Pancreas (tissue), 10 donors: Measurements from ENCODE around the gene TMCC1. TPM values are rescaled to one million over a fixed set of nuclear protein-coding genes. Genes with fewer than 3 reads are reported as not detected.

Experiments used
- ATAC-seq, 4 donors: fragments of 200-7000 bp; cut with Tn5 transposase; one replicate each; pipeline versions ENCODE4 v1.8.0 to v1.9.1; 2020; ENCODE audit warnings: mild to moderate bottlenecking in 4 of 4, moderate library complexity in 4 of 4
- DNase-seq, 6 donors: peaks; one replicate each; pipeline ENCODE4 v3.0.0-alpha.2; 2020
- FAIRE-seq: peaks from 2 replicates; lab custom pipeline; 2012; peaks lifted over from hg19 to GRCh38; lab: Jason Lieb, UNC
- H3K27ac ChIP-seq, 4 donors: fragments of 200-600 bp; sonication (generic); 1 replicate in 3 of 4; 2 replicates in 1 of 4; pipeline versions ENCODE4 v1.5.0 to v1.8.0; 2020
- H3K27me3 ChIP-seq, 4 donors: fragments of 200-600 bp; one replicate each; pipeline ENCODE4 v1.8.0; 2021
- H3K36me3 ChIP-seq, 3 donors: fragments of 200-600 bp; sonication (generic) in 1 of 3; one replicate each; pipeline versions ENCODE4 v1.5.0 to v1.8.0; 2020 to 2021
- H3K4me1 ChIP-seq, 3 donors: fragments of 200-600 bp; one replicate each; pipeline ENCODE4 v1.8.0; 2021
- H3K4me3 ChIP-seq, 4 donors: fragments of 200-600 bp; sonication (generic) in 2 of 4; one replicate each; pipeline versions ENCODE4 v1.5.0 to v1.8.0; 2020 to 2021
- H3K9me3 ChIP-seq, 4 donors: fragments of 200-600 bp; one replicate each; pipeline ENCODE4 v1.8.0; 2021
- WGBS, 2 donors: extraction: QIAGEN DNeasy Blood & Tissue Kit; methylation state at CpG; one replicate each; pipeline ENCODE4 v1.1.7; 2013; 5-methylcytosine and 5-hydroxymethylcytosine counted together
- intact Hi-C, 3 donors: fragments of 100-400 bp; cut with DNase I; formaldehyde crosslinking; loops; one replicate each; pipeline versions ENCODE4 v1.11.1 to v1.14.2; 2022
- polyA plus RNA-seq, 2 donors: library from polyadenylated mRNA; stranded (reverse); fragments of 200-250 nt; gene quantifications; one replicate each; pipeline ENCODE4 v1.2.3, GENCODE V29; 2013
- total RNA-seq, 6 donors: library from RNA; stranded (reverse); fragmentation: NEBNext Ultra II Directional in 4 of 6; extraction: Animal tissue kit (Norgen Biotek cat#: 25700) in 4 of 6; gene quantifications; one replicate each; pipeline versions ENCODE4 v1.2.1 to v1.2.4, GENCODE V29; 2021 to 2023
- TF ChIP-seq, protein P1 (sequence below), 4 donors: fragments of 200-600 bp; sonication (generic) in 3 of 4; IDR thresholded peaks; one replicate each; pipeline versions ENCODE4 v1.5.0 to v1.8.0; 2021; ENCODE audit warnings: antibody characterized with exemption in 4 of 4
- donor health status: healthy with polysubstance abuse.
- donor health status: DM: no; HTN: no; CAD: no; lungs with moderate emphysema.
- donor health status: DM: no; HTN: no; CAD: no.
- donor health status: control.
- donor health status: control.
- donor health status: Bipolar disorder and iron deficiency.
- donor health status: DM: yes; HTN: yes; CAD: no.
- donor health status: DM: no; HTN: no; CAD: no.
- donor health status: DM: no; HTN: no; CAD: no.
- donor health status: DM: yes; HTN: yes; CAD: no.

The TMCC1 gene
- total and polyA plus RNA-seq, 8 donors, result 5.6 to 27.5 (median 16.9) TPM

DNA sequence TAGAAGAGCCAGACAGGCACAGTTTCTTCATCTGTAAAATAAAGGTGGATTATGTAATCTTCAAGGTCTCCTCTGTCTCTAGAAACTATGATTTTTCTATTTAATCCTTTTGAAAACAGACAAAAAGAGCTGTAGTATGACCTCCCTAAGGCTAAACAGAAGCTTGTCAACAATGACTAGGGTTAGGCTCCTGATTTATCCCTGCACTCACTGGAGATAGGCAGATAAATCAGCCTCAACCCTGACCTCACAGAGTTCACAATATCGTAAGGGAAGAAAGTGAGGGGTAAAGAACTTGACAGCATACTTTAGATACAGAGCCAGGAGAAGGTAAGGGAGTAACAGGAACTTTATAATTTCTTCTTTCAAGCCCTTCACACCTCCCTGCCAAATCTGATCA is 124.8 kb downstream of the TMCC1 start:
- FAIRE-seq, result no peak
- ATAC-seq, result no peak
- TF ChIP-seq, protein P1, sequence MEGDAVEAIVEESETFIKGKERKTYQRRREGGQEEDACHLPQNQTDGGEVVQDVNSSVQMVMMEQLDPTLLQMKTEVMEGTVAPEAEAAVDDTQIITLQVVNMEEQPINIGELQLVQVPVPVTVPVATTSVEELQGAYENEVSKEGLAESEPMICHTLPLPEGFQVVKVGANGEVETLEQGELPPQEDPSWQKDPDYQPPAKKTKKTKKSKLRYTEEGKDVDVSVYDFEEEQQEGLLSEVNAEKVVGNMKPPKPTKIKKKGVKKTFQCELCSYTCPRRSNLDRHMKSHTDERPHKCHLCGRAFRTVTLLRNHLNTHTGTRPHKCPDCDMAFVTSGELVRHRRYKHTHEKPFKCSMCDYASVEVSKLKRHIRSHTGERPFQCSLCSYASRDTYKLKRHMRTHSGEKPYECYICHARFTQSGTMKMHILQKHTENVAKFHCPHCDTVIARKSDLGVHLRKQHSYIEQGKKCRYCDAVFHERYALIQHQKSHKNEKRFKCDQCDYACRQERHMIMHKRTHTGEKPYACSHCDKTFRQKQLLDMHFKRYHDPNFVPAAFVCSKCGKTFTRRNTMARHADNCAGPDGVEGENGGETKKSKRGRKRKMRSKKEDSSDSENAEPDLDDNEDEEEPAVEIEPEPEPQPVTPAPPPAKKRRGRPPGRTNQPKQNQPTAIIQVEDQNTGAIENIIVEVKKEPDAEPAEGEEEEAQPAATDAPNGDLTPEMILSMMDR (IDR thresholded peaks at IDR 0.05), result no peak

DNA sequence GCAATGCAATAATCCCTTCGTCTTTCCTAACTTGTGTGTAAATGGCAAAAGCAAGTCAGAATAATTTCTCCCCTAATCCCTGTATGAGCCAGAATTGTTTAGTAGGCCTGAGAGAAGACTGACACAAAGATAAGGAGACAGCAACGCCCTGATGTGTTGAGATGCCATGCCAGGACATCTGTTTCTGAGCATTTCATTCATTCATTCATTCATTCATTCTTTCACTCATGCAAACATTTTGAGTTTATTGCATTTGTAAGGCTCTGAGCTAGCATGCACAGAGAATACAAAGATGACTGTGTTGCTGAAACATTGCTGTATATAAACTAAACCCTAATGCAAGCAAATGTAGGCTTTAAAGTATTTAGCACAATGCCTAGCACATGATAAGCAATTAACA is 127.4 kb downstream of the TMCC1 start:
- no peak for FAIRE-seq
- intact Hi-C loops, result no loop called here
- H3K27me3 ChIP-seq, result no peaks in the 10 kb centered on the region
- no peak for ATAC-seq
- 70 to 85% methylated on average over 2 of the region's 2 CpGs for WGBS, 2 donors
- H3K27ac ChIP-seq, result no peak overlapping the region
- no peak for DNase-seq
- no peak overlapping the region for H3K4me3 ChIP-seq
- H3K36me3 ChIP-seq, result no peaks in the 10 kb centered on the region
- H3K9me3 ChIP-seq, result no peaks in the 10 kb centered on the region
- TF ChIP-seq, protein P1 (IDR thresholded peaks at IDR 0.05), result no peak
- peaks cover 0 to 6% (median 6%) of the 10 kb centered on the region in 3 donors for H3K4me1 ChIP-seq

More for the DNA sequence above, 124.8 kb downstream of the TMCC1 start:
- no peak overlapping the region for H3K4me3 ChIP-seq
- H3K9me3 ChIP-seq, result no peaks in the 10 kb centered on the region
- H3K36me3 ChIP-seq, result no peaks in the 10 kb centered on the region
- 61 to 65% methylated on average over 1 of the region's 1 CpG for WGBS, 2 donors
- H3K27ac ChIP-seq, result no peak overlapping the region
- peaks cover 0 to 6% (median 4%) of the 10 kb centered on the region in 3 donors for H3K4me1 ChIP-seq
- DNase-seq, result no peak
- intact Hi-C loops, result no loop called here
- H3K27me3 ChIP-seq, result no peaks in the 10 kb centered on the region

DNA sequence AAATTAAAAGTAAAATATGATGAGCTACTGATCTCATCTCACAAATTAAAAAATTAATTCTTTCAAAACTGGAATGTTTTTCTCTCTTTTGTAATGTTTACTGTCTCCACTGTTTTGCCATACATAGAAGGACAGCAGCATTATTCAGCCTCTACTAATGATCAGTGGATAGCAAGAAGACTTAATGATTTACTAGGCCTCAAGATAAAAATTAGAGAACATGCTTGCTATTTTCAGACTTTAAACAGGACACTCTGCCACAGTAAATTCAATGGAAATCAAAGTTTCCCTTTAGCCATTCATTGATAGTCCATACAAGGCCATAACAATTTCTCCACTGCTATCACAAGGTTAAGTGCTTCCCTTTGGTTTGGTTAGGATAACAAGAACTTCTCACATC is 129.4 kb downstream of the TMCC1 start:
- H3K27me3 ChIP-seq, result no peaks in the 10 kb centered on the region
- H3K9me3 ChIP-seq, result no peaks in the 10 kb centered on the region
- TF ChIP-seq, protein P1 (IDR thresholded peaks at IDR 0.05), result no peak
- peaks cover 0 to 6% (median 6%) of the 10 kb centered on the region in 3 donors for H3K4me1 ChIP-seq
- H3K36me3 ChIP-seq, result no peaks in the 10 kb centered on the region
- intact Hi-C loops, result no loop called here
- ATAC-seq, result peak in 2 of 4 donors; percentile 35 to 54
- no peak overlapping the region for H3K4me3 ChIP-seq
- DNase-seq, result no peak
- H3K27ac ChIP-seq, result no peak overlapping the region
- no peak for FAIRE-seq

DNA sequence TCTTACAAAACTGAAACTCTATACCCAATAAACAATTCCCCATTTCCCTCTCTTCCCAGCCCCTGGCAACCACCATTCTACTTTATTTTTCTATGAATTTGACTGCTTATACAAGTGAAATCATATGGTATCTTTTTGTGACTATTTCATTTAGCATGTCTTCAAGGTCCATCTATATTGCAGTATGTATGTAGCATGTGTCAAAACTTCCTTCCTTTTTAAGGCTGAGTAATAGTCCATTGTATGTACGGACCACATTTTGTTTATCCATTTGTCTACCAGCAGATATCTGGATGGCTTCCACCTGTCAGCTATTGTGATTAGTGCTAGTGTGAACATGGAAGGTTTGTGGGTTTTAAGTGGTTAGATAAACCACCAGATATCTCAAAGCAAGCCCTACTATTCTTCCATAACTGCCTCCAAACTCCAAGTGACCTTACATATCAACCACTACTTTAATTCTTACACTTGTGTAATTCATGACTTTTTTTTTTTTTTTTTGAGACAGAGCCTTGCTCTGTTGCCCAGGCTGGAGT is 134.7 kb downstream of the TMCC1 start:
- 78 to 84% methylated on average over 1 of the region's 1 CpG for WGBS, 2 donors
- intact Hi-C loops, result no loop called here
- no peaks in the 10 kb centered on the region for H3K27me3 ChIP-seq

DNA sequence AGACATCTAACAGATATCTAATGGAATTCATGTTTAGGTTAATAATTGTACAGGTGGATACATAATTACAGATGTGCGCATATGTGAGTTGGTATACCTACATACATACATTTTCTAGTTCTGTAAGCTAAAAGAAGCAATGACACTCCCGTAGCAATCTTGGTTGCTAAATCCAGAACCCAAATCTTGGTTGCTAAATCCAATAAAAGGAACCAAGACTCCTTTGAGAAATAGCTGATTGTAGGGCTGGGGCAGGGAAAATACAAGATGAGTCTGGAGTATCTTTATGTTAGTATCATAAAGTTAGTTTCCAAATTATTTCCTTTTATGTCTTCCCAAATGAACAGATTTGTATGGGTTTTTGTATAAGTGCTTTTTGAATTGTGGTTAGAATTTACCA is 135.2 kb downstream of the TMCC1 start:
- TF ChIP-seq, protein P1 (IDR thresholded peaks at IDR 0.05), result no peak
- no peak overlapping the region for H3K27ac ChIP-seq
- ATAC-seq, result no peak

More for the DNA sequence above, 134.7 kb downstream of the TMCC1 start:
- no peak for ATAC-seq
- DNase-seq, result no peak
- peaks cover 0 to 3% (median 1%) of the 10 kb centered on the region in 3 donors for H3K4me1 ChIP-seq
- FAIRE-seq, result no peak
- H3K9me3 ChIP-seq, result no peaks in the 10 kb centered on the region
- TF ChIP-seq, protein P1 (IDR thresholded peaks at IDR 0.05), result no peak
- no peak overlapping the region for H3K4me3 ChIP-seq
- no peak overlapping the region for H3K27ac ChIP-seq
- H3K36me3 ChIP-seq, result no peaks in the 10 kb centered on the region

More for the DNA sequence above, 135.2 kb downstream of the TMCC1 start:
- H3K9me3 ChIP-seq, result no peaks in the 10 kb centered on the region
- no peaks in the 10 kb centered on the region for H3K4me1 ChIP-seq
- DNase-seq (no peak), FAIRE-seq (no peak)
- H3K4me3 ChIP-seq, result no peak overlapping the region
- intact Hi-C loops, result no loop called here
- no peaks in the 10 kb centered on the region for H3K36me3 ChIP-seq
- H3K27me3 ChIP-seq, result no peaks in the 10 kb centered on the region
- 91 to 97% methylated on average over 2 of the region's 2 CpGs for WGBS, 2 donors
